Ishikawa (cell line): ENCODE measurements around the gene SMURF1.

ENCODE experiments used
- CEBPB ChIP-seq: IDR thresholded peaks from 2 replicates; pipeline ENCODE4 v1.6.1; 2012
- CREB1 ChIP-seq: IDR thresholded peaks from 2 replicates; pipeline ENCODE4 v1.6.1; 2012; ENCODE audit warnings: low read depth
- EGR1 ChIP-seq: IDR thresholded peaks from 2 replicates; pipeline ENCODE4 v1.6.1; 2012
- EP300 ChIP-seq: IDR thresholded peaks from 2 replicates; pipeline ENCODE4 v1.6.1; 2012; ENCODE audit warnings: borderline replicate concordance
- FOXM1 ChIP-seq: IDR thresholded peaks from 2 replicates; pipeline ENCODE4 v1.6.1; 2012; ENCODE audit warnings: low read depth, borderline replicate concordance
- MAX ChIP-seq: IDR thresholded peaks from 2 replicates; pipeline ENCODE4 v1.6.1; 2012
- NFIC ChIP-seq: IDR thresholded peaks from 2 replicates; pipeline ENCODE4 v1.6.1; 2012
- RAD21 ChIP-seq: IDR thresholded peaks from 2 replicates; pipeline ENCODE4 v1.6.1; 2012; ENCODE audit warnings: low read depth
- TAF1 ChIP-seq: IDR thresholded peaks from 2 replicates; pipeline ENCODE4 v1.6.1; 2012; ENCODE audit warnings: low read depth, mild to moderate bottlenecking
- TCF12 ChIP-seq: IDR thresholded peaks from 2 replicates; pipeline ENCODE4 v1.6.1; 2012; ENCODE audit warnings: low read depth
- TEAD4 ChIP-seq: IDR thresholded peaks from 2 replicates; pipeline ENCODE4 v1.6.1; 2012
- USF1 ChIP-seq: IDR thresholded peaks from 2 replicates; pipeline ENCODE4 v1.6.1; 2012
- YY1 ChIP-seq: IDR thresholded peaks from 2 replicates; pipeline ENCODE4 v1.6.1; 2012; ENCODE audit warnings: low read depth
- ZBTB7A ChIP-seq: IDR thresholded peaks from 2 replicates; pipeline ENCODE4 v1.6.1; 2012; ENCODE audit warnings: low read depth
- TF ChIP-seq, protein P1 (sequence below): IDR thresholded peaks from 2 replicates; pipeline ENCODE4 v1.6.1; 2012; ENCODE audit warnings: low read depth, mild to moderate bottlenecking

The SMURF1 gene

GRCh38 chr7:99000904-99001465 is 142.9 kb downstream of the SMURF1 start:
- TF ChIP-seq NFIC, result no peak
- TF ChIP-seq RAD21, result no peak
- TF ChIP-seq EP300, result no peak
- TF ChIP-seq USF1, result no peak
- TF ChIP-seq ZBTB7A, result no peak
- no peak for TF ChIP-seq CREB1
- TF ChIP-seq TAF1, result no peak
- no peak for TF ChIP-seq TEAD4
- TF ChIP-seq, protein P1, sequence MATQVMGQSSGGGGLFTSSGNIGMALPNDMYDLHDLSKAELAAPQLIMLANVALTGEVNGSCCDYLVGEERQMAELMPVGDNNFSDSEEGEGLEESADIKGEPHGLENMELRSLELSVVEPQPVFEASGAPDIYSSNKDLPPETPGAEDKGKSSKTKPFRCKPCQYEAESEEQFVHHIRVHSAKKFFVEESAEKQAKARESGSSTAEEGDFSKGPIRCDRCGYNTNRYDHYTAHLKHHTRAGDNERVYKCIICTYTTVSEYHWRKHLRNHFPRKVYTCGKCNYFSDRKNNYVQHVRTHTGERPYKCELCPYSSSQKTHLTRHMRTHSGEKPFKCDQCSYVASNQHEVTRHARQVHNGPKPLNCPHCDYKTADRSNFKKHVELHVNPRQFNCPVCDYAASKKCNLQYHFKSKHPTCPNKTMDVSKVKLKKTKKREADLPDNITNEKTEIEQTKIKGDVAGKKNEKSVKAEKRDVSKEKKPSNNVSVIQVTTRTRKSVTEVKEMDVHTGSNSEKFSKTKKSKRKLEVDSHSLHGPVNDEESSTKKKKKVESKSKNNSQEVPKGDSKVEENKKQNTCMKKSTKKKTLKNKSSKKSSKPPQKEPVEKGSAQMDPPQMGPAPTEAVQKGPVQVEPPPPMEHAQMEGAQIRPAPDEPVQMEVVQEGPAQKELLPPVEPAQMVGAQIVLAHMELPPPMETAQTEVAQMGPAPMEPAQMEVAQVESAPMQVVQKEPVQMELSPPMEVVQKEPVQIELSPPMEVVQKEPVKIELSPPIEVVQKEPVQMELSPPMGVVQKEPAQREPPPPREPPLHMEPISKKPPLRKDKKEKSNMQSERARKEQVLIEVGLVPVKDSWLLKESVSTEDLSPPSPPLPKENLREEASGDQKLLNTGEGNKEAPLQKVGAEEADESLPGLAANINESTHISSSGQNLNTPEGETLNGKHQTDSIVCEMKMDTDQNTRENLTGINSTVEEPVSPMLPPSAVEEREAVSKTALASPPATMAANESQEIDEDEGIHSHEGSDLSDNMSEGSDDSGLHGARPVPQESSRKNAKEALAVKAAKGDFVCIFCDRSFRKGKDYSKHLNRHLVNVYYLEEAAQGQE, result no peak
- TF ChIP-seq FOXM1, result no peak

GRCh38 chr7:99000196-99000903 is 143.6 kb downstream of the SMURF1 start:
- TF ChIP-seq TEAD4, result no peak
- no peak for TF ChIP-seq FOXM1
- no peak for TF ChIP-seq RAD21
- no peak for TF ChIP-seq TCF12
- no peak for TF ChIP-seq ZBTB7A
- TF ChIP-seq EP300, result no peak
- TF ChIP-seq CREB1, result no peak
- TF ChIP-seq YY1, result no peak
- no peak for TF ChIP-seq USF1
- no peak for TF ChIP-seq CEBPB
- no peak for TF ChIP-seq EGR1
- no peak for TF ChIP-seq MAX
- TF ChIP-seq, protein P1, result no peak

- TF ChIP-seq YY1, result no peak
- TF ChIP-seq FOXM1, result no peak
- TF ChIP-seq MAX, result no peak
- TF ChIP-seq CREB1, result no peak
- TF ChIP-seq, protein P1, result no peak
Measured at GRCh38 chr7:98998821-98999725, 144.8 kb downstream of the SMURF1 start.

GRCh38 chr7:98997846-98998245 is 146.1 kb downstream of the SMURF1 start:
- no peak for TF ChIP-seq TAF1
- TF ChIP-seq MAX, result no peak
- TF ChIP-seq TEAD4, result no peak
- no peak for TF ChIP-seq YY1
- no peak for TF ChIP-seq ZBTB7A
- TF ChIP-seq EGR1, result no peak
- TF ChIP-seq FOXM1, result no peak
